ENCODE data around the gene TIA1. TPM values are rescaled to one million over a fixed set of nuclear protein-coding genes. Genes with fewer than 3 reads are reported as not detected.

Gene TIA1
- total RNA-seq = 81.7 and 111 TPM in 2 replicates

DNA sequence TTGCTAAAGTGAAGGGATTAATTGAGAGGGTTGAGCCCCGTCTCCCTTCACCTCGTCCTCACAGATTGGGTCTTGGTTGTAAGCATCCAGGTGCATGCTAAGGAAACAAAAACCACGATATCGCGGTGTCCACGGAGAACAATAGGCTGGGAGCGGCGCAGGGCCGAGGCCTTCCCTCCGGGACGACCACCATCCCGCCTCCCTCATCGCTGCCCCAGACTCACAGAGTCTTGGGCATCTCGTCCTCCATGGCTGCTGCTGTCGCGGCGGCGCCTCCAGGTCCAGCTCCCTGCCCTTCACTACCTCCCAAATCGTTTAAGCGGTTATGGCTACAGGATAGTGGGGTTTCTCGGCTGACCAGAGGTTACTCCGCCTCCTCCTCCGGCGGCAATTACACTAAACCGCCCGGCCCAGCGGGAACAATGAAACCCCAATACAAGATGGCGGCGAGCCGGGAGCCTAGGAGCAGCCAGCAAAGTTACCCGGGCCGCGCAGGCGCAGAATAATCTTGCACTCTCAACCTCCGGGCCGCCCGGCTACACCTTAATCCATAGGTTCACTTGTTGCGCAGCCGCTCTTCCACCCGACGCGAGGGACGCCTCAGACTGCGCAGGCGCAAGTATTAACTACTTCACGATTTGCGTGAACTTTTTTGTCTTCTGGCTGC, at the start of gene TIA1:
TSS of gene TIA1 (minus strand) at position 448 of the 667 bp plus-strand sequence. CDS start at position 250, 198 bp downstream.

GRCh38 chr2:70190418-70191243, 57.8 kb downstream of the TIA1 start, which contains the start of gene C2orf42:
C2orf42 (minus strand) TSS chr2:70191019; CDS start chr2:70181985, 9,034 bp downstream.

Other genes starting within 250 kb of the TIA1 start
- gene PCBP1, start 161.2 kb downstream of the TIA1 start, total RNA-seq = 47.5 and 66.6 TPM in 2 replicates
- gene C2orf42, start 57.6 kb downstream of the TIA1 start, total RNA-seq = 22.8 and 36.2 TPM in 2 replicates
- gene PCYOX1, start 9.5 kb upstream of the TIA1 start, total RNA-seq = 95.0 and 134 TPM in 2 replicates
- gene SNRPG, start 45.1 kb upstream of the TIA1 start, total RNA-seq = 67.6 and 326 TPM in 2 replicates
- gene FAM136A, start 53.4 kb upstream of the TIA1 start, total RNA-seq = 19.2 and 25.7 TPM in 2 replicates

Data from smooth muscle cell of trachea (primary cell).